T-helper 2 cell treated with Interferon-gamma antibody and Interleukin-4, amounts not matched to agents 100 ng/mL and 5 ng/mL, for 36 hours (primary cell): ENCODE data around the gene NELFB. TPM values are rescaled to one million over a fixed set of nuclear protein-coding genes. Genes with fewer than 3 reads are reported as not detected.

Experiments
- intact Hi-C: fragments of 100-400 bp; cut with micrococcal nuclease; formaldehyde crosslinking; loops from one replicate; pipeline ENCODE4 v1.15.1; 2023
- total RNA-seq: library from RNA; stranded (reverse); gene quantifications from 2 replicates; pipeline ENCODE4 v1.2.3, GENCODE V29; 2022

Gene NELFB
- total RNA-seq, 1 donor from 2014 or later, result 67.2 TPM

- intact Hi-C loops, result no loop called here
These were observed 46.2 kb downstream of the NELFB start for GRCh38 chr9:137301081-137301947.

GRCh38 chr9:137302118-137302448 lies 47.0 kb downstream of the NELFB start, which contains the start of gene NRARP:
Gene NRARP, minus strand, starts transcription at chr9:137302271. Its CDS starts 343 bp downstream, at chr9:137301928.
- intact Hi-C loops, result no loop called here

- intact Hi-C loops, result no loop called here
These were observed 47.5 kb downstream of the NELFB start for GRCh38 chr9:137302449-137303150.

DNA sequence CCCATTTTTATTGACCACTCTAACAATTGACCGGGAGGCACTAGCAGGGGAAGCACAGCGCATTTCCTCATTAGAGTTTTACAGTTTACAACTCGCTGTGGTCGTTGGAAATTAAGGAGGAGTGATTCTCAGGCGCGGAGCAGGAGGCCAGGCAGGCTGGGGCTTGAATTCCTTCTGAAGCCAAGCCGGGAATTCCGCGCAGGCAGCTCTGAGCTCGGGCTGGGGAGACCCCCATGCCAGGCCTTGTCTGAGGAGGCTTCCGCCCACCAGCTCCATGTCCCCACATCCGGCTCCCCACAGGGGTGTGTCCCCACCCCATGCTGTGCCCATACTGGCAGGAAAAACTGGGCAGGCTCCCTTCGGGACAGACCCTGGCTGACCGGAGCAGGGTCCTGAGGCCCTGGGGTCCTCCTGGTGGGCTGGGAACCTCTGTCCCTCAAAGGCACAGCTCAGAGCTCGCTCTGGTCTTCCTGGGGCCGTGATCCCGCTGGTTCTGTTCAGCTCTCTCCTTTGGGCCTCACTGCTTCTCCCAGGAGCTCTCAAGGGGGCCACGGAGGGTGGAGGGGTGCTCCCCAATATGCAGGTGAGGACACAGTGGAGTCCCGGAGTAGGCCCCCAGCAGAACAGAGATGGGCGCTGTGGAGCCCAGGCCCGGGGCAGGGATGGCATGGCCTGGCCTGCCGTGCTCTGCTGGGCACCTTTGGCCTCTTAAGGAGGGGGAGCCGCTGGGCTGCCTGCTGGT lies 48.2 kb downstream of the NELFB start:
- intact Hi-C loops, result no loop called here

GRCh38 chr9:137303893-137304382 lies 48.8 kb downstream of the NELFB start:
- intact Hi-C loops, result no loop called here

DNA sequence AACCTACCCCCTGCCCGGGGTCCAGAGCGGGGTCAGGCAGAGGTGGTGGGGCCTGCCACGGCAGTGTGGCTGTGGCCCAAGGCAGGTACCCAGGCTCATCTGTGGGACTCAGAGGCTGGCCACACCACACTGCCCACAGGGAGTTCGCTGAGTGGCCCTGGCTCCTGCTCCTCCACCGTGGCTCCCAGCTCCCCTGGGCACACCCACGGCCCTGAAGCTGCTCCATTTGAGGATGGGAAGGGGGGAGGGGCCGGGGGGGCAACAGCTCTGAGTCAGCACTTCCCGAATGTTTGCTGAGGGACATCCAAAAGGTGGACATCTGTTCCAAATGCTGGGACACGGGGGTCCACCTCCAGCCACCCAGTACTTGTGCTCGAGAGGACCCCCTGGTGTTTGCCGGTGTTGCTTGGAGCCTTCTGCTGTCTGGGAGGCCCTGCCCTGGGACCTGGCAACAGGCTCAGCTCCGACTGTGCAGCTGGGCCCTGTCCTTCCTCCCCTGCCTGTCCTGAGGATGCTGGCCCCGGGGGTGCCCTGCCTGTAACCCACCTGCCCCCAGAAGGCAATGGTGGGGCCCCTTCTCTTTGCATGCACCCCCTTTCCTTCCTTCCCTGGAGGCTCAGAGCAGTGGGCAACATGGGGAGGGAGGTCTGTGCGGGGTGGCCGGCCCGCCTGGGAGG lies 49.4 kb downstream of the NELFB start:
- intact Hi-C loops, result no loop called here

- intact Hi-C loops, result no loop called here
These were observed 50.1 kb downstream of the NELFB start for GRCh38 chr9:137305060-137305797.

- intact Hi-C loops, result no loop called here
These were observed 50.6 kb downstream of the NELFB start for GRCh38 chr9:137305798-137306065.

GRCh38 chr9:137306066-137306849 lies 51.1 kb downstream of the NELFB start:
- intact Hi-C loops, result no loop called here

GRCh38 chr9:137306850-137307254 lies 51.7 kb downstream of the NELFB start:
- intact Hi-C loops, result no loop called here

DNA sequence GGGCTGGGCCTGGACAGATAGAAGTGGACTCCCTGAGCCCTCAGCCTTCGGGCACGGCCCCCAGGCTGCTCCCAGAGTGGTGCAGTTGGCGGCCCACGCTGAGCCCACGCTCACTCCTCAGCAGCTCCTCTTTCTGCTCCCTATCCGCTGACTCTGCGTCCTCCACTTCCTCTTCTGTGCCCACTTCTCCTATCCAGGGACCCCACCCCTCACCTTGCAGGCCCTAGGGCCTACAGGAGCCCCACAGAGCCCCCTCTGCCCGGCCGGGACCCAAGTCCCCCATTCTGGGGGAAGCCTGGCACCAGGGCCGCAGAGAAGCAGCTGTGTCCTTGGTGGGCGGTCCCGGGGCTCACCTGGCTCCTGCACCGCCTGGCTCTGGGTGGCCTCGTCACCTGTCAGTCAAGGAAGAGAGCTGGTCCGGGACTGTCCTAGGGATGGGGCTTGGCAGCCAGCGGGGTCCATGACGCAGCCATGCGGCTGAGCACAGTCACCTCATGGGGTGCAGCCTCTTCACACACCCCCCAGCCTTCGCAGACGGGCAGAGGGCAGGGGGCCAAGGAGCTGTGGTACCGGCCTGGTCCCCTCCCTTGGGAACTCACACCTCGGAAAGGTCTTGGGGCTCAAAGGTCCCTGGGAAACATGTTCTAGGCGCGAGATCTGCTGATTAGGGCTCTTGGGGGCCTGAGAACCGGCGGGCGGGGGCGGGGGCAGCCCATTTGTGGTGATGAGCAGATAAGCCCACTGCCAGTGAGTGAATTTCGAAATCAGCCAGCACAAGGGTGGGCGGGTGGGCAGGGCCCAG lies 52.3 kb downstream of the NELFB start:
- intact Hi-C loops, result no loop called here

DNA sequence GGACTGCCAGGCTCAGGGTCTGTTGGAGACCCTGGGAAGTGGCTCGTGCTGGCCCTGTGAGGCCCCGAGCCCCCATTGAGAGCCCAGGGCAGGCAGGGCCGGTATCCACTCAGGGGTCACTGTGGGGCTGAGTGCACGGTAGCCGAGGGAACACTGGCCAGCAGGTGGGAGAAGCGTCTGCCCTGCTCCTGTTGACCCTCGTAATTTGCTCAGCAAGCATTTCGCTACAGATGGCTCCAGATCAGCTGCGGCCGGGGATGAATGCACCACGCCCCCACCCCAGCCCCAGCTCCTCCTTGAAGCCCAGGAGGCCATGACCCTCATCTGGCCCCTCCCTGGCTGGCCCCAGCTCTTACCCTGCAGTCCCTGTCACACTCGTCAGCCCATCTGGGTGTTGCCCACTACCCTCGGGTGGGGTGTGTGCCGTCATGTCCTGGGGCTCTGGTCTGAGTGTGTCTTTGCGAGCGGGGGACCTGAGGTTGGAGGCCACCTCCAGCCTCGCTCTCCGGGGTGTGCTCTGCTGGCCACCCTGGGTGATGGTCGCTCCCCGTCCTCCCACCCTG lies 53.0 kb downstream of the NELFB start:
- intact Hi-C loops, result no loop called here

GRCh38 chr9:137309368-137310188 lies 54.5 kb downstream of the NELFB start:
- intact Hi-C loops, result no loop called here

GRCh38 chr9:137310189-137311052 lies 55.3 kb downstream of the NELFB start:
- intact Hi-C loops, result no loop called here

GRCh38 chr9:137311171-137311985 lies 56.3 kb downstream of the NELFB start:
- intact Hi-C loops, result no loop called here
